Calu3 (cell line): ENCODE data around the gene SNAPC2. TPM values are rescaled to one million over a fixed set of nuclear protein-coding genes. Genes with fewer than 3 reads are reported as not detected.

ENCODE experiments used
- BruUV-seq: library from RNA; stranded (reverse); fragments of 400-500 nt; replicated peaks from 2 replicates; lab custom pipeline; 2021; lab: Mats Ljungman, UMichigan
- CTCF ChIA-PET: fragments of 300-600 bp; sonication (Branson Sonifier 250); formaldehyde crosslinking; loops from one replicate; lab custom pipeline; 2022; ENCODE audit warnings: antibody characterized with exemption; lab: Charles Lee
- DNase-seq: peaks from one replicate; pipeline ENCODE4 v3.0.0; 2022
- H3K27ac Mint-ChIP-seq: one replicate; pipeline ENCODE4 v1.8.0; 2022; ENCODE audit warnings: mixed read lengths; ENCODE audit not compliant: unreplicated experiment
- H3K27me3 Mint-ChIP-seq: one replicate; pipeline ENCODE4 v1.8.0; 2022; ENCODE audit warnings: mixed read lengths; ENCODE audit not compliant: unreplicated experiment
- H3K36me3 Mint-ChIP-seq: one replicate; pipeline ENCODE4 v1.8.0; 2022; ENCODE audit warnings: mild to moderate bottlenecking, moderate library complexity, mixed read lengths; ENCODE audit not compliant: insufficient read depth, unreplicated experiment
- H3K4me1 Mint-ChIP-seq: one replicate; pipeline ENCODE4 v1.8.0; 2022; ENCODE audit warnings: mild to moderate bottlenecking, low read depth, mixed read lengths; ENCODE audit not compliant: unreplicated experiment
- H3K4me3 Mint-ChIP-seq: one replicate; pipeline ENCODE4 v1.8.0; 2022; ENCODE audit warnings: mild to moderate bottlenecking, low read depth, moderate library complexity, mixed read lengths; ENCODE audit not compliant: unreplicated experiment
- H3K9me3 Mint-ChIP-seq: one replicate; pipeline ENCODE4 v1.8.0; 2022; ENCODE audit warnings: low read depth, mixed read lengths; ENCODE audit not compliant: unreplicated experiment
- intact Hi-C: fragments of 100-400 bp; cut with micrococcal nuclease; formaldehyde crosslinking; loops from one replicate; pipeline ENCODE4 v1.10.0; 2022; ENCODE audit not compliant: unreplicated experiment
- total RNA-seq: library from RNA; stranded (reverse); gene quantifications from 2 replicates; pipeline ENCODE4 v1.2.3, GENCODE V29; 2022
- TF ChIP-seq, protein P1 (sequence below): fragments of 200-600 bp; IDR thresholded peaks from one replicate; pipeline ENCODE4 v1.8.0; 2022; ENCODE audit warnings: antibody characterized with exemption; ENCODE audit not compliant: unreplicated experiment

The SNAPC2 gene
- total RNA-seq, 1 experiment from 2014 or later, result 12.1 TPM

GRCh38 chr19:7969555-7969939, 49.4 kb downstream of the SNAPC2 start:
- H3K36me3 Mint-ChIP-seq, result peaks cover 25% of the 10 kb centered on the region
- intact Hi-C loops, result no loop called here
- TF ChIP-seq, protein P1, sequence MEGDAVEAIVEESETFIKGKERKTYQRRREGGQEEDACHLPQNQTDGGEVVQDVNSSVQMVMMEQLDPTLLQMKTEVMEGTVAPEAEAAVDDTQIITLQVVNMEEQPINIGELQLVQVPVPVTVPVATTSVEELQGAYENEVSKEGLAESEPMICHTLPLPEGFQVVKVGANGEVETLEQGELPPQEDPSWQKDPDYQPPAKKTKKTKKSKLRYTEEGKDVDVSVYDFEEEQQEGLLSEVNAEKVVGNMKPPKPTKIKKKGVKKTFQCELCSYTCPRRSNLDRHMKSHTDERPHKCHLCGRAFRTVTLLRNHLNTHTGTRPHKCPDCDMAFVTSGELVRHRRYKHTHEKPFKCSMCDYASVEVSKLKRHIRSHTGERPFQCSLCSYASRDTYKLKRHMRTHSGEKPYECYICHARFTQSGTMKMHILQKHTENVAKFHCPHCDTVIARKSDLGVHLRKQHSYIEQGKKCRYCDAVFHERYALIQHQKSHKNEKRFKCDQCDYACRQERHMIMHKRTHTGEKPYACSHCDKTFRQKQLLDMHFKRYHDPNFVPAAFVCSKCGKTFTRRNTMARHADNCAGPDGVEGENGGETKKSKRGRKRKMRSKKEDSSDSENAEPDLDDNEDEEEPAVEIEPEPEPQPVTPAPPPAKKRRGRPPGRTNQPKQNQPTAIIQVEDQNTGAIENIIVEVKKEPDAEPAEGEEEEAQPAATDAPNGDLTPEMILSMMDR, result no peak
- CTCF ChIA-PET, result interaction anchor here (0.9 kb wide), 1 partner anchor 282 kb away, joined by 4 read pairs; no protein-coding TSS in a partner anchor
- H3K4me1 Mint-ChIP-seq, result no peaks in the 10 kb centered on the region
- no peaks in the 10 kb centered on the region for H3K27me3 Mint-ChIP-seq
- no peaks in the 10 kb centered on the region for H3K9me3 Mint-ChIP-seq
- DNase-seq, result no peak
- BruUV-seq, result no TSS peak
- H3K27ac Mint-ChIP-seq, result no peak overlapping the region
- H3K4me3 Mint-ChIP-seq, result no peak overlapping the region

DNA sequence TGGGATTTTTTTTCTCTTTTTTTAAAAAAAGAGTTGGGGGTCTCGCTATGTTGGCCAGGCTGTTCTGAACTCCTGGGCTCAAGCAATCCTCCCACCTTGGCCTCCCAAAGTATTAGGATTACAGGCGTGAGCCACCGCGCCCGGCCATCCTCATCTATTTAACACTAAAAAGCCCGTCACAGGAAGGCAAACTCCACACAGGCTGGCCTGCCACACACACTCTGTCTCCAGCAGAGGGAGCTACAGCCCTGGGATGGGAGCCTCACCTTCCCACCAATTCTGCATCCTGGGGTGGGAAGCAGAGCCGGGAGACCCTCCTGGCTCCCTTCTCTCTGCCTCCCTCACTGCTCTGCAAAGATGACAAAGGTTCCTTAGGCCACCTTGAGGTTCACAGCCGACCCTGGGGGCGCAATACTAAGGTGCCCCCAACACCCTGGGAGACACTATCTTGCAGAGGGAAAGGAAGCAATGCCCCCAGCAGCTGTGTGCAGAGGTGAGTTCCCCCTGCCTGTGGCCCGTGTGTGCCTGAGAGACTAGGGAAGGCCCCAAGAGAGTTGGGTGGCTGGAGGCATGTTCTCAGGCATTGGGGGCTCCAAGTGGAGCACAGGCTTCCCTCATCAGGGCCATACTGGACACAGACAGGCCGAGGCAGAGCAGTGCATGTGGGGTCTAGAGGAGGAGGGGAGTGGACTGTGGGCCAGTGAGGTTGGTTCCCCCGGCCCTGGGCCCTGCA, 50.7 kb downstream of the SNAPC2 start:
- BruUV-seq, result no TSS peak
- Mint-ChIP-seq H3K9me3 (no peaks in the 10 kb centered on the region), H3K4me3 (no peak overlapping the region), H3K27me3 (no peaks in the 10 kb centered on the region), H3K4me1 (no peaks in the 10 kb centered on the region), H3K27ac (no peak overlapping the region), H3K36me3 (peaks cover 19% of the 10 kb centered on the region)
- TF ChIP-seq, protein P1, result peak; percentile 59
- CTCF ChIA-PET, result interaction anchor here (0.6 to 1.9 kb wide), 3 partner anchors 18 to 409 kb away, joined by 3 to 9 read pairs (median 3); partner anchors contain the start of gene TIMM44
- intact Hi-C loops, result no loop called here
- DNase-seq, result peak; percentile 46

DNA sequence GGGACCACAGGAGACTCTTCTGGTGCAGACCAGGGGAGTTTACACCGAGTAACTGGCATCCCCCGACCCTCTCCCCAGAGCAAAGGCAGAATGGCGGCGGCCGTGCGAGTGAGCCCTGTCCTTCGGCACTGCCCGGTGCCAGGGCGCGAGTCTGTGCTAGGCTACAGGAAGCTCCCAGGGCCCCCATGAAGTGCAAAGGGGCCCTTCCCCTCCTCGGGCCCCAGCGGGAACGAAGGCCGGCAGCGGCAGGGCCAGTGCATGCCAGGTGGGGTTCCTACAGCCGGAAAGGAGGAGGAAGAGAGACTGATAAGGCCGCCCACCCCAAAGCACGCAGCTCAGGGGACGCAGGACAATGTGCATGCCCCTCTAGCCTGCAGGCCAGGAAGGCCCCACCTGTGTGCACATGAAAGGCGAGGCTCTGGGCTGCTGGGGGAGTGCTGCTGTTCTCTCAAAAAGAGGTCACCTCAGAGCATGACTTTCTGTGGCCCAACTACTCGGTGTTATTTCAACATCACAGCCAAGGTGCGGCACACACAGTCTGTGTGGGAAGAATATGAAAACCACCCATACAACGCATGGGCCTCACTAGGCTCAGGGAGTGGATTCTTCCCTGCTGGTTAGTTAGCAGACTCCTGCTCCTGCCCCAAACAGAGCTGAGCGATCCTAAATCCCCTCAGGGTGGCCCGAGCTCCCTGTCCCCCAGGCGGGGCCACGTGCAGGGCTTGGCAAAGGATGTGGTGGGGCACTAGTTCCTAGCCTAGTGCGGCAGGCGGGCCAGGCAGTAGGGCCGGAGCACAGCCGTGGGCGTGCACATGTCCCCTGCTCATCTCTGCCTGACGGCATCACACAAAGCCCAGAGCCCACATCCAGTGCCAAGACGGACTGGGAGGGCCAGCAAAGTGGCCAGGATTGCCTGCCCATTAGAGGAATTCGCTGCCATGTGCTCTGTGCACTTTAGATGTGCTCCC, 51.7 kb downstream of the SNAPC2 start:
- TF ChIP-seq, protein P1, result no peak
- Mint-ChIP-seq H3K4me1 (no peaks in the 10 kb centered on the region), H3K36me3 (peaks cover 19% of the 10 kb centered on the region), H3K27ac (no peak overlapping the region), H3K27me3 (no peaks in the 10 kb centered on the region), H3K4me3 (no peak overlapping the region), H3K9me3 (no peaks in the 10 kb centered on the region)
- DNase-seq, result no peak
- CTCF ChIA-PET, result interaction anchor here (0.6 to 1.9 kb wide), 2 partner anchors 17 to 28 kb away, joined by 3 to 9 read pairs; partner anchors contain the start of gene TIMM44
- intact Hi-C loops, result no loop called here
- BruUV-seq, result no TSS peak

Other genes with a start within 250 kb of the SNAPC2 start
- gene MCEMP1, start 243.2 kb upstream of the SNAPC2 start, total RNA-seq, result not detected in 2 replicates
- 82.4 and 87.3 TPM in 2 replicates for gene TRAPPC5, start 239.5 kb upstream of the SNAPC2 start, total RNA-seq
- not detected in 2 replicates for gene FCER2, start 218.2 kb upstream of the SNAPC2 start, total RNA-seq
- gene CLEC4G, start 188.2 kb upstream of the SNAPC2 start, total RNA-seq, result not detected in 2 replicates
- gene CD209, start 172.8 kb upstream of the SNAPC2 start, total RNA-seq, result not detected in 2 replicates
- not detected in 2 replicates for gene CLEC4M, start 157.1 kb upstream of the SNAPC2 start, total RNA-seq
- 12.2 and 12.5 TPM in 2 replicates for gene EVI5L, start 90.1 kb upstream of the SNAPC2 start, total RNA-seq
- gene PRR36, start 45.9 kb upstream of the SNAPC2 start, total RNA-seq, result 10.8 and 11.7 TPM in 2 replicates
- gene LRRC8E, start 31.8 kb upstream of the SNAPC2 start, total RNA-seq, result 8.0 and 9.1 TPM in 2 replicates
- gene MAP2K7, start 16.5 kb upstream of the SNAPC2 start, total RNA-seq, result 27.0 and 28.0 TPM in 2 replicates
- 0.94 and 1.6 TPM in 2 replicates for gene TGFBR3L, start 5.5 kb upstream of the SNAPC2 start, total RNA-seq
- 12.0 and 12.2 TPM in 2 replicates for gene CTXN1, start 5.8 kb downstream of the SNAPC2 start, total RNA-seq
- gene TIMM44, start 23.3 kb downstream of the SNAPC2 start, total RNA-seq, result 55.0 and 57.8 TPM in 2 replicates
- 81.2 and 84.9 TPM in 2 replicates for gene ELAVL1, start 85.3 kb downstream of the SNAPC2 start, total RNA-seq
- gene CCL25, start 132.4 kb downstream of the SNAPC2 start, total RNA-seq, result not detected in 2 replicates
- gene FBN3, start 229.3 kb downstream of the SNAPC2 start, total RNA-seq, result 0.54 TPM in 1 of 2 replicates, not detected in the other